Endothelial cell of hepatic sinusoid (primary cell): Measurements from ENCODE around the gene FAM53A.

ENCODE experiments used
- in situ Hi-C: cut with HindIII; loops from 2 replicates; pipeline ENCODE4 v1.10.0; 2017; ENCODE audit warnings: low sequenced_read_pairs

The FAM53A gene

DNA sequence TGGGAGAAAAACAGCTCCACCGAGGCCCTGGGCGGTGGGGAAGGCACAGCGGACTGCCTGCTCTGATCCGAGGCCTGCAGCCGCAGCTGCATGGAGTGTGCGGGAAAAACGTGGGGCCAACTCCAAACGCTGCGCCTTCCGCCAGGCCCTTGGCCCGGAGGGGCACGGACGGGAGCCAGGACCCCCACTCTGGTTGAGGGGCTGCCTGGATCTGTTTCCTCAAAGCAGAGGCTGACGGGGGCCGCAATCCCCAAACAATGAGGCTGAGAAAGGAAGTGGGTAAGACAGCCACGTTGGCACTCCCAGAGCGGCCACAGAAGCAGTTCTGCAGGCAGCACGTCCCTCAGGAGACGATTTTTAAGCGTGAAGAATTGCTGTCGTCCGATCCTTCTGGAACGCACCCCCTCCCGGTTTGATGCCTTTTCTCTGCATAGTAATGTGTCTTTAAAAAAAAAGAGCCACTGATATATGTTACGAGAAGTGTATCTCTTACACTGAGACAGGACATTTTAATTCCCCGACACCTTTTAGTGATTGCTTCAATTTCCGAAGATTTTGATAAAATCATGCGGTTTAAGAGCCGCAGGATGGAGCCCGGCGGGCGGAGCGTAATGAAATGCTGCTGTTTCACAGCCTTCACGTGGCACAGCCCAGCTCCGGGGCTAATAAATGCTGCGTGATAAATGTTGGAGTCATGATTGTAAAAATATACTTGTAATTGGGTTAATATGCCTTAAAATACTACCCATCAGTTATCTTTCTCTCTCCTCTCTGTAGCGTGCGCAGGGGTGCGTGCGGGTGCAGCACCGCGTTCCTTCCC, 85.7 kb downstream of the FAM53A start:
- in situ Hi-C loops: no loop called here

DNA sequence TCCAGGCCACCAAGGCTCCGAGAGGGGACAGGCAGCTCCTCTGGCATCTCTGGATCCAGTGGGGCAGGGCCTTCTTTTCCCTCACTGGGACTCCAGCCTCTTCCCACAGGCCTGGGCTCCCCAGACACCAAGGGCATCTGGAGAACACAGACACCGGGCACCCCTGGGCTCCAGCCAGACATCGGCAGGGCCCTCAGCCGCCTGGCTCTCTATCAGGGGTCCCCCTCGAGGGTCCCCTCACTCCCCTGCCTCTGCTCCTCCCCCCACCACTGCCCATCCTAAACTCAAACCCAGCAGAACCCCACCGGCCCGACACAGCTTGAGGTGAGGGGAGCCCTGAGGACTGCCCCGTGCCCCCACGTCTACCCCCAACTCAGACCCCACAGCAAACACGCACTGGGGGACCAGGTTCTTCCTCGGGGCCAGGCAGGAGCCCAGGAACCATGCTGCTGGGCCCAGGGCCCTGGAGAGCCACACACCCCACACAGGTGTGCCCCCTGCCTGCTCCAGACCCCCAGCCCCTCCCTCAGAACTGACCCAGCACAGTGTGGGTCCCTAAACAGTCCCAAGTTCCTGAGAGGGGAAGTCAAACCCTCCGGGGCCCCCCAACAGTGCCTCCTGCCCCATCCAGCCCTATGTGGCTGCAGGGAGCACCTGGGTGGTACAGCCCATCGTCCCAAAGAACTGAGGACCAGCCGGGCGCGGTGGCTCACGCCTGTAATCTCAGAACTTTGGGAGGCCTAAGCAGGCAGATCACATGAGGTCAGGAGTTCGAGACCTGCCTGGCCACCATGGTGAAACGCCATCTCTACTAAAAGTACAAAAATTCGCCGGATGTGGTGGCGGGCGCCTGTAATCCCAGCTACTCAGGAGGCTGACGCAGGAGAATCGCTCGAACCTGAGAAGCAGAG, 86.8 kb downstream of the FAM53A start:
- in situ Hi-C loops: no loop called here

DNA sequence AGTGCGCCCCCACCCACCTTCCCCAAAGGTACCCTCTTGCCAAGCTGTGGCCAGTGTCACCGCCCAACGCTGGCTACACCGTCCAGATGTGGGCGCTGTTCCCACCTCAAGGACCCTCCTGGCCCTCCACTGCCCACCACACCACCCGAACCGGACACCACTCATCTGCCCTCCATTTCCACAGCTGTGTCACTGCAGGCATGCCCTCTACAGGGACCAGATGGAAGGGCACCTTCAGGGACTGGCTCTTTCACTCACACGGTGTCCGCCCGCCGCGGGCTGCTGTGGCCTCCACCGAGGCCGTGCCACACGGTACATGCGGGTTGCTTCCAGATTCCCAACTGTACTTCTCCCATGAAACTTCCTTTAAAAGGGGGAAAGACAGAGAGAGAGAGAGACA, 87.7 kb downstream of the FAM53A start:
- in situ Hi-C loops: no loop called here

DNA sequence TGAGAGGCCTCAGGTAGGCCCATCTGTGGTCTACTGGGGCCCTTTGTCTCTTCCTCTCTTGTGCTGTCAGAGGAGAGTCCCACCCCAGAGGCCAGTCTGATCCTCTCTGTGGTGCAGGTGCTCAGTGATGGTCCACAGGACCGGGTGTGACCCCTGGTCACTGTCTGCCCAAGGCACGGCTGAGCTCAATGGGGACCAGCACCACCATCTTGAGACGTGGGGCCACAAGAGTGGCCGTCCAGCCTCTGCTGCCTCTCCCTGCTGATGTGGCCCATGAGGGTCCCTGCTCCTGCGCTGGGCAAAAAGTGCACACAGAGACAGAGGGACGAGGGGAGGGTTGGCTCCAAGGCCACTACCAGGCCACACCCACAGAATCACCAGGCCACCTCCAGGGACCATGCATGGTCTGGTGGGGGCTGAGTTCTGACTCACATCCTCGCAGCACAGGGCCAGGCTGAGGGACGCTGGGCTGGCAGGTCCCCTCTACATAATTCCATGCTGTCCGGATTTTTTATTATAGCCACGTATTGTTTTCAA, 88.3 kb downstream of the FAM53A start:
- in situ Hi-C loops: no loop called here

DNA sequence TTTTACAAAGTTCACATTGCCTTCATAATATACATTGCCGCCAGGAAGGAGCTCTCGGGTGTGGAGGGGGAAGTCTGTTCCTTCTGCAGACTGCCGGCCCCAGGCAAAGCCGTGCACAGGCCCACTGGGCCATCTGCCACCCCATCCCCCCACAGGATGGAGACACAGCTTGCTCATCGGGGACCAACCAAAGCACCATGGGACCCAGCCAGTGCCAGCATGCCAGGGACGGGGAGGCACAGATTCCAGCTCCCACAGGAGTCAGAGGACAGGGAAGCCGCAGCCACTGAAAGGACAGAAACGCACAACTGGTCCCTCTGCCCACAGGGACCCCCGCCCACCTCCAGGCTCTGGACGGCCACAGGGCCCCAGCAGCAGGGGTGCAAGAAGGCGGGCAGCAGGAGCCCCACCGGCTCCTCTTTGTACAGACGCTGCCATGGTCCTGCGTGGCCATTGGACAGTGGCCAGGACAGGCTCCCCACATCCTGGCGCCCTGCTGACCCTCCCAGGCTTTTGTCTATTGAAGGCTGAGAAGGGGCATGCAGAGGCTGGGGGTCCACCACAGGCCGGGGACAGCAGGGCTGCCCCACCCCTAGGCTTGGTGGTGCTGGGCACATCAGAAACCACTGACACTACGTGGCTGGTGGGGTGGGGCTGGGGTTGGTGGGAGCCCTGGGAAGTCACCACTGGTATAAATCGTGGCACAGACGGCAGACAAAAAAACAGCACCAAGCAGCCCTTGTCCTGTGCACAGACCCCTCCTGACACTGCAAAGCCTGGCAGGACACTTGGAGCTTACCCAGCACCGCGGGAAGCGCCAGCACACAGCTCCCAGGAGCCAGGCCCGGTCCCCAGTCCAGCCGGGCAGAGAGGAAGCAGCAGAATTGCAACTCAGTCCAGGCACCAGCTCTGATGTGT, 89.0 kb downstream of the FAM53A start:
- in situ Hi-C loops: no loop called here

DNA sequence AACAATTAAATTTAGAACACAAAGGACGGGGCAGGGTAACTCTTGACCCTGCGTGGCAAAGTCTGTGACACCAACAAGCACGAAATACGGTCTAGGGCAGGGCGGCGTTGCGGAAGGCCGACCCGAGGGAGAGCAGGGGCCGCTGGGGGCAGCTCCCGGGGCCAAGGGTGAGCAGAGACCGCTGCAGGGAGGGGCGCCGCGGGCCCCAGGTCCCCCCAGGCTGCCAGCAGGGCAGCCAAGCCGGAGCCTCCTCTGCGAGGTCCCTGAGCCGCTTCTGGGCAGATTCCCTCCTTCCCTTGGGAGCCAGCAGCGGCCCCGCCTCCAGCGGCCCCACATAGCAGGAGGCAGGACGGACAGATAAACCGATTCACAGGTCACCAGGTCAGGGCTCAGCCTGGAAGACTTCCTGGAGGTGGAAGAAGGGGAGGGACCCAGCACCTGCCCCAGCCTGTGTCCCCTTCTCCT, 90.2 kb downstream of the FAM53A start:
- in situ Hi-C loops: no loop called here

DNA sequence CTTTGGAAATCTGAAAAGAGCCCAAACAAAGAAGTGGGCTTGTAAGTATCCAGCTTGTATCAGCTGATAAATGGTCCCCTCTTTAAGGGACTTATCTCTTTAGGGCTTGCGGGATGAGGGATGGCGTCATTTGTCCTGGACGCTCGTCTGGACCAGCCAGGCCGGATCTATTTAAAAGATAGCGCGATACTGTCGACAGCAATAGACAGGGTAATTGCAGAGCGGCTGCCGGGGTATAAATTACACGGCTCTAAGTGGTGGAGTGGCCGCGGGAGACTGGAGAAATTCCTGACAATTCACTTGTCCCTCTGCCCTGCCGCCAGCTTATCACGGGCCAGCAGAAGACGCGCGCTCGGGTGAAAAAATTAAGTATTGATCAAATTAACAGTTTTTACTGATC, 90.7 kb downstream of the FAM53A start:
- in situ Hi-C loops: no loop called here

DNA sequence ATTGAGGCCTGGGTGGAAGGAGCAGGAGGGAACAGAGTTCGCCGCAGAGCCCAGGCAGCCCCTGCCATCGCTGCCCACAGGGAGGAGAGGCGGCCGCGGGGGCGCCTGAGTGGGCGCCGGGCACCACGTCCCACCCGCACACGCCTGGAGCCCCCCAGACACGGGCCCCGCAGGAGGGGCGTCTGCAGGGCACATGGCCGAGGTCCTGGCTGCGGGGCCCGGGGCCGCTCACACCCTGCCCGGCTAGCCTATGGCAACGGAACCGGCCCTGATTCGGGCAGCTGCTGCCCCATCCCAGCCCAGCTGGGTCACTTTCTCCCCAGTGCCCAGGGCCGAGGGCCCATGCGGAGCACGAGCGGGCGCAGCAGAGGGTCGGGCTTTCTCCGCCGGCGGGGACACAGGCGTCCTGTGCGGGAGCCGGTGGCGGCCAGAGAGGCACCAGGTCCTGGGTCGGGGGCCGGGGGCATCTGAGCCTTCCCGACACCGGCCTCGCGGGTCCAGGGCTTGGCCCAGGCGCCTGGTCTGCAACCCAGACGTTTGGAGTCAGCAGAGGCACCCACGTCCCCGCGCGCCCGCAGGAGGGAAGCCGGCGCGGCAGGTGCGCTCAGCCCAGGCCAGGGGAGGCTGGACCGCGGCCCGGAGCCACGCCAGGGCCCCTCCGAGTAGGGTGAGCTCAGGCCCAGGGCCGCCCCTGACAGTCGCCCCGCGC, 91.2 kb downstream of the FAM53A start:
- in situ Hi-C loops: no loop called here

DNA sequence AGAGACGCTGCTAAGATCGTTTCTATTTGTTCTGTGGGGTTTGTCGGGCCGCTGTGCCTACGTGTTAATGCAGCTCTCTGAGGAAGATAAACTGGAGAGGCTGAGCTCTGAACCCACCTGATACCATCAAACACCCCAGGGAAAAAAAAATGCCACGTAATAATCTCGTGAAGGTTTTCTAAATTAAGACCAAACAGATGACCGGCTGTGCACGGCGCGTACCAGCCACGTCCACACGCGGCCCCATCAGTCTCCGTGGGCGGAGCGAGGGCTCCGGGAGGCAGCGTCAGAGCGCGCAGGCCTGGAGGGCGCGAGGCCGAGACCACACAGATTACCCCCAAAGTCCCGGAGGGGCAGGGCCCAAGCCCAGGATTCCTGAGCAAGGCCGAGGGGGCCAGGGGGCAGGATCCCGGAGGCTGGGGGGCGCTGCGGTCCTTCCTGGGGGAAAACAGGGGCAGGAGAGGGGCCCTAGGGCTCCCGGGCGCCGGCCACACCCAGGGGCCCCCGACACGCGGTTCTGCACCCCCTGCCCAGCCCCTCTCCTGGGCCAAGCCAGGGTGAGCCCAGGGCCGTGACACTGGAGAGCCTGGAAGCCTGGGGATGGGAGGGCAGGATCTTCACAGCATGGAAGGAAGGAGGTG, 91.9 kb downstream of the FAM53A start:
- in situ Hi-C loops: no loop called here

DNA sequence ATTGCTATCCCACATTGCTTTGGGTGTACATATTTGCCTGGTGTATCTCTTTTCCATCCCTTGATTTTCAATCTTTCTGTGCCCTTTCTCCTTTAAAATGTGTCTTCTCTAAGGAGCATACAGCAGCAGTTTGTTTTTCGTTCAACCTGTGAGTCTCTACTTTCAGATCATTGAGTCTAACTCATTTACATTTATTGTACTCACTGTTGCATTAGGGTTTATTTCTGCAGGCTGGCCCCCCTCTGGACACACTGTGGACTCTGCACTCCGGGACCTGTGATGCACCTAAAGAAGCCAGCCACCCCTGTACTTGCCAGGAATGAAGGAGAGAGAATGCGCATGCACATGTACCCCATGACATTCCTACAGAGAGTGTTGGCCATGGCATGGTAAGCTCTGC, 93.0 kb downstream of the FAM53A start:
- in situ Hi-C loops: no loop called here

DNA sequence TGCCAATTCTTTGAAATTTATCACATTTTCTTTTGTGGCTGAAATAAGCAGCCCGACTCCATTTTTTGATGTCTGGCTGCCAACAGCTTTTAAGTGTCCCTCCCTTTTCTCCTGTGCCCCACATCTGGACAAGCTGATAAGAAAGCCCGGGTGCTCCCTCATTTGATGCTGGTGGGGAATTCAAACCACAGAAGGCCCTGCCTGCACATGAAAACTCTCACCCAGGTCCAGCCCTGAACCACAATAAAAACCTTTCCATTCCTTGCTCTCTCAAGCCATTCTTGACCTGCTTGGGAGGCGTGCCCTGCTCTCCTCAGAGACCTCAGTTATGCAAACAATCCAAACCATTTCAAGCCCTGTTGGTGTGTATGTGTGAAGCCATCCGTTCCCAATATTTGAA, 93.9 kb downstream of the FAM53A start:
- in situ Hi-C loops: no loop called here
